ENCODE data around the gene CISTR. TPM values are rescaled to one million over a fixed set of nuclear protein-coding genes. Genes with fewer than 3 reads are reported as not detected.

The CISTR gene
- polyA plus RNA-seq, 1 experiment, result not detected

- no peak for TF ChIP-seq CTCF (IDR thresholded peaks at IDR 0.05; ENCODE audit: low read depth, low read length)
- POLR2A ChIA-PET, result interaction anchor here (0.6 kb wide), 1 partner anchor 418 kb away, joined by 3 read pairs; no protein-coding TSS in a partner anchor
- Histone ChIP-seq H3K27ac (ENCODE audit: low read depth, low read length) (no peak overlapping the region), H3K4me3 (ENCODE audit: low read depth, low read length) (no peak overlapping the region), H3K9me3 (ENCODE audit: control insufficient read depth, insufficient read depth, low read length) (no peaks in the 10 kb centered on the region; the same call in 1 of the 2 replicates), H3K27me3 (ENCODE audit: control insufficient read depth, insufficient read depth, low read length) (peaks cover 59% of the 10 kb centered on the region)
- CTCF ChIA-PET, result interaction anchor here (0.6 to 7.8 kb wide), 3 partner anchors 10 to 437 kb away, joined by 3 to 91 read pairs (median 15); no protein-coding TSS in a partner anchor
- DNase-seq (ENCODE audit: low read depth, low spot score), result no peak
These were observed 4.1 kb upstream of the CISTR start for GRCh38 chr12:53755893-53756292.

- no peak for TF ChIP-seq CTCF (IDR thresholded peaks at IDR 0.05; ENCODE audit: low read depth, low read length)
- no peak overlapping the region for H3K4me3 ChIP-seq (ENCODE audit: low read depth, low read length)
- CTCF ChIA-PET, result interaction anchor here (0.6 to 7.8 kb wide), 2 partner anchors 10 to 437 kb away, joined by 3 to 91 read pairs; no protein-coding TSS in a partner anchor
These were observed 3.7 kb upstream of the CISTR start for GRCh38 chr12:53755451-53755891.

DNA sequence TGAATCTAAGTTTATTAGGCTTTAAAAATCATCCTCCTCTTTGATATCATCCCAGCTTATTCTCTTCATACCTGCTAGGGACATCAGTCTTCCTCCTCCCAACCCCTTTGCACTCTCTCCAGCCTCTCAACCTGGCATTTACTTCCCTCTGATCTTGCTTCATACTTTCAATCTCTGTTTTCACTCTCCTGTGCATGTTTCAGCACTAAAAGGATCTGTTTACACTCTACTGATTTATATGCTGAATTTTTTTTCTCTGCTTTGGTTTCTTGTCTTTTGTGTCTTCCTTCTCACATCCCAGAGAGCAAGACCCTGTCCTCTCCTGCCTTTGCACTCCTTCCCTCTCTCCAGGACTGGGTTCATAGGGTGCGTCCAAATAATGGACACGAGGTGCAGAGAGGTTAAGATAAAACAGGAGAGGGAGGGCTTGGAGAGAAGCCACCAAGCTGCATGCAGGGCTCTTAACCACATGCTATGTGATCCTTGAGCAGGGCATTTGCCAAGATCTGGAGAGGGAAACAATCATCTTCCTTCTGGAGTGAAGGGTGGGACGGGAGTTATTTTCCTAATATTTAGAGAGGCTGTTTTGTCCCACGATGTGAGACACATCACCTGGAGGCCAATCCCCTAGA, 3.0 kb upstream of the CISTR start:
- H3K9me3 ChIP-seq (ENCODE audit: control insufficient read depth, insufficient read depth, low read length), result no peaks in the 10 kb centered on the region; the same call in 1 of the 2 replicates
- peaks cover 69% of the 10 kb centered on the region for H3K27me3 ChIP-seq (ENCODE audit: control insufficient read depth, insufficient read depth, low read length)
- TF ChIP-seq CTCF (IDR thresholded peaks at IDR 0.05; ENCODE audit: low read depth, low read length), result no peak
- no peak overlapping the region for H3K27ac ChIP-seq (ENCODE audit: low read depth, low read length)
- ChIA-PET CTCF (interaction anchor here (2.2 to 7.8 kb wide), 2 partner anchors 9 to 53 kb away, joined by 8 to 91 read pairs; no protein-coding TSS in a partner anchor), POLR2A (interaction anchor here (0.5 kb wide), 1 partner anchor 469 kb away, joined by 6 read pairs; no protein-coding TSS in a partner anchor)
- DNase-seq (ENCODE audit: low read depth, low spot score), result no peak
- H3K4me3 ChIP-seq (ENCODE audit: low read depth, low read length), result no peak overlapping the region

More at GRCh38 chr12:53755451-53755891, 3.7 kb upstream of the CISTR start:
- no peak for DNase-seq (ENCODE audit: low read depth, low spot score)
- POLR2A ChIA-PET, result no interaction called here
- H3K27me3 ChIP-seq (ENCODE audit: control insufficient read depth, insufficient read depth, low read length), result peaks cover 63% of the 10 kb centered on the region
- no peak overlapping the region for H3K27ac ChIP-seq (ENCODE audit: low read depth, low read length)
- no peaks in the 10 kb centered on the region; the same call in 1 of the 2 replicates for H3K9me3 ChIP-seq (ENCODE audit: control insufficient read depth, insufficient read depth, low read length)

GRCh38 chr12:53754188-53754585, 2.4 kb upstream of the CISTR start:
- no peak overlapping the region for H3K4me3 ChIP-seq (ENCODE audit: low read depth, low read length)
- H3K27ac ChIP-seq (ENCODE audit: low read depth, low read length), result no peak overlapping the region
- H3K9me3 ChIP-seq (ENCODE audit: control insufficient read depth, insufficient read depth, low read length), result no peaks in the 10 kb centered on the region; the same call in 1 of the 2 replicates
- CTCF ChIA-PET, result interaction anchor here (2.2 to 7.8 kb wide), 2 partner anchors 9 to 52 kb away, joined by 8 to 91 read pairs; no protein-coding TSS in a partner anchor
- POLR2A ChIA-PET, result interaction anchor here (0.5 kb wide), 1 partner anchor 470 kb away, joined by 6 read pairs; no protein-coding TSS in a partner anchor
- no peak for TF ChIP-seq CTCF (IDR thresholded peaks at IDR 0.05; ENCODE audit: low read depth, low read length)
- H3K27me3 ChIP-seq (ENCODE audit: control insufficient read depth, insufficient read depth, low read length), result peaks cover 69% of the 10 kb centered on the region
- DNase-seq (ENCODE audit: low read depth, low spot score), result no peak

GRCh38 chr12:53752621-53753020, 842 bp upstream of the CISTR start:
- POLR2A ChIA-PET, result no interaction called here
- H3K9me3 ChIP-seq (ENCODE audit: control insufficient read depth, insufficient read depth, low read length), result no peaks in the 10 kb centered on the region; the same call in 1 of the 2 replicates
- CTCF ChIA-PET, result interaction anchor here (1.3 to 7.8 kb wide), 3 partner anchors 7 to 50 kb away, joined by 4 to 91 read pairs (median 8); no protein-coding TSS in a partner anchor
- no peak overlapping the region for H3K27ac ChIP-seq (ENCODE audit: low read depth, low read length)
- H3K27me3 ChIP-seq (ENCODE audit: control insufficient read depth, insufficient read depth, low read length), result peaks cover 69% of the 10 kb centered on the region
- no peak overlapping the region for H3K4me3 ChIP-seq (ENCODE audit: low read depth, low read length)
- no peak for DNase-seq (ENCODE audit: low read depth, low spot score)
- TF ChIP-seq CTCF (IDR thresholded peaks at IDR 0.05; ENCODE audit: low read depth, low read length), result no peak
